WI38 (cell line): Measurements from ENCODE around the gene GRID2.

Experiments
- H3K4me3 ChIP-seq: 2 replicates; pipeline ENCODE4 v1.5.1; 2011; ENCODE audit warnings: low read depth, mild to moderate bottlenecking, control low read depth, low read length
- CTCF ChIP-seq: IDR thresholded peaks from 2 replicates; pipeline ENCODE4 v1.5.1; 2012; ENCODE audit warnings: low read depth, mild to moderate bottlenecking, control low read depth, low read length

The GRID2 gene

GRCh38 chr4:92501456-92501855 lies 197.7 kb downstream of the GRID2 start:
- H3K4me3 ChIP-seq = no peak overlapping the region
- no peak for TF ChIP-seq CTCF

- H3K4me3 ChIP-seq = no peak overlapping the region
- TF ChIP-seq CTCF = no peak
These were observed 203.2 kb downstream of the GRID2 start for GRCh38 chr4:92506933-92507332.

GRCh38 chr4:92514627-92515026 lies 210.9 kb downstream of the GRID2 start:
- H3K4me3 ChIP-seq = no peak overlapping the region
- TF ChIP-seq CTCF = no peak

GRCh38 chr4:92516450-92516849 lies 212.7 kb downstream of the GRID2 start:
- no peak for TF ChIP-seq CTCF

GRCh38 chr4:92519727-92520126 lies 216.0 kb downstream of the GRID2 start:
- TF ChIP-seq CTCF = no peak
- H3K4me3 ChIP-seq = no peak overlapping the region

More at GRCh38 chr4:92516450-92516849, 212.7 kb downstream of the GRID2 start:
- H3K4me3 ChIP-seq = no peak overlapping the region

- H3K4me3 ChIP-seq = no peak overlapping the region
- TF ChIP-seq CTCF = no peak
These were observed 216.8 kb downstream of the GRID2 start for GRCh38 chr4:92520563-92520962.

GRCh38 chr4:92521941-92522340 lies 218.2 kb downstream of the GRID2 start:
- no peak overlapping the region for H3K4me3 ChIP-seq

More at GRCh38 chr4:92521941-92522340, 218.2 kb downstream of the GRID2 start:
- no peak for TF ChIP-seq CTCF
